Measurements from ENCODE around the gene SRPK2.
"Not testable (repeated sequence)": the region's sequence is repeated elsewhere in the genome, so short reads cannot be mapped to it uniquely, and the experiment has no call there.

SRPK2 gene

DNA sequence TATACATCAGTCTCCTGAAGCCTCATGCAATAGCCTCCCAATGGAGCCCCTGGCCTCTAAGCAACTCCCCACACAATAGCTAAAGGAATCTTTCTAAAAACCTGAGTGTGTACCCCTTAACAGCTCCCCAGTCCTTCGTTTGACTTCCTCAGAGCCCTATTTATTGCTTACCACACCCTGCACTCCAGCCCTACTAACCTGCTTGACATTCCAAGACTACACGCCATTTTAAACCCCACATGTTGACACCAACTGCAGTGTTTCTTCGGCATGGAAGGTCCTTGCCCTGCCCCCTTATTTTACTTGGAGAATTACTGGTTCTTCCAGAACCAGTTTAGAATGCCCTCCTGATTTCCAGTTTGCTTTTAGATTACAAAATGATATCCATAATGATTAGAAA, 10.8 kb downstream of the SRPK2 start:
- DNase-seq (ENCODE audit: low read depth in 2 of 3, low spot score in 1 of 3), result no peak

DNA sequence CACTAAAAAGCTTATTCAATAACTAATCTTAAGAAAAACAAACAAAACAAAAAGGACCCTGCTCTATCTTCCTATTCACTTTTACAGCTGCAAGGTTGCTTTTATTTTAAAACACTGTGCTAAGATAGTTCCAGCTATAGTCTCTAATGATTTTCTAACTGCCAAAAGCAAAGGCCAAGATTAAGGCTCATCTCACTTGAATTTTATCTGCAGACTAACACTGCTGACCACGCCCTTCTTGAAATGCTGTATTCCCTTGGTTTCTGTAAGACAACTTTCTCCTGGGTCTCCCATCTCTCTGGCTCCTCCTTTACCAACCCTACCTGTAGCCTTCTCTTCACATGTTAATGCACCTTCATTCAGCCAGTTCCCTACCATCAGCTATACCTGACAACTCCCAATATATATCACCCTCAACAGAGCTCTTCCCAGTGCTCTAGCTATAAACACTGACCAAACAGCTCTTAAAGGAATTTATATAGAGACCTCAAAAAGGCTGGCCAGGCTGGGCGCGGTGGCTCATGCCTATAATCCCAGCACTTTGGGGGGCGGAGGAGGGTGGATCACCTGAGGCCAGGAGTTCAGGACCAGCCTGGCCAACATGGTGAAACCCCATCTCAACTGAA, 11.7 kb downstream of the SRPK2 start:
- DNase-seq (ENCODE audit: low read depth in 2 of 3, low spot score in 1 of 3), result no peak

- DNase-seq (ENCODE audit: low read depth in 2 of 3, low spot score in 1 of 3), result no peak
Measured at GRCh38 chr7:105369944-105370343, 18.8 kb downstream of the SRPK2 start.

GRCh38 chr7:105367458-105367857, 21.3 kb downstream of the SRPK2 start:
- DNase-seq (ENCODE audit: low read depth in 2 of 3, low spot score in 1 of 3), result no peak

- no peak for DNase-seq (ENCODE audit: low read depth in 2 of 3, low spot score in 1 of 3)
Measured at GRCh38 chr7:105365541-105366534, 22.9 kb downstream of the SRPK2 start.

DNA sequence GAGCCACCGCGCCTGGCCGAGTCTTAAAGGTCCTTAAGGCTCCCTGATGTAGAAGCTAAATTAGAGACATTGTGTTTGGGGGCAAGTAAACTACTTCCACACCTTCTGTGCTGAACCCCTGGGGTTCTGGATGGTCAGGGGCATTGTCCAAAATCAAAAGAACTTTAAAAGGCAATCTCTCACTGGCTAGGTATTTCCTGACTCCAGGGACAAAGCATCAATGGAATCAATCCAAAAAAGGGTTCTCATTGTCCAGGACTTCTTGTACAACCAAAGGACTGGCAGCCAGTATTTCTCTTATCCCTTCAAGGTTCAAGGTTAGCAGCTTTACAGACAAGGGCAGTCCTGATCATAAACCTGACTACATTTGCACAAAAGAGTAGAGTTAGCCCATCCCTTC, 24.0 kb downstream of the SRPK2 start:
- DNase-seq (ENCODE audit: low read depth in 2 of 3, low spot score in 1 of 3), result no peak

DNA sequence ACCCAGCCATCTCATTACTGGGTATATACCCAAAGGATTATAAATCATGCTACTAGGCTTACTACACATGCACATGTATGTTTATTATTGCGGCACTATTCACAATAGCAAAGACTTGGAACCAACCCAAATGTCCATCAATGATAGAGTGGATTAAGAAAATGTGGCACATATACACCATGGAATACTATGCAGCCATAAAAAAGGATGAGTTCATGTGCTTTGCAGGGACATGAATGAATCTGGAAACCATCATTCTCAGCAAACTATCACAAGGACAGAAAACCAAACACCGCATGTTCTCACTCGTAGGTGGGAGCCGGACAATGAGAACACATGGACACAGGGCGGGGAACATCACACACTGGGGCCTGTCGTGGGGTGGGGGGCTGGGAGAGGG, 25.1 kb downstream of the SRPK2 start:
- DNase-seq (ENCODE audit: low read depth in 2 of 3, low spot score in 1 of 3), result not testable (repeated sequence)

DNA sequence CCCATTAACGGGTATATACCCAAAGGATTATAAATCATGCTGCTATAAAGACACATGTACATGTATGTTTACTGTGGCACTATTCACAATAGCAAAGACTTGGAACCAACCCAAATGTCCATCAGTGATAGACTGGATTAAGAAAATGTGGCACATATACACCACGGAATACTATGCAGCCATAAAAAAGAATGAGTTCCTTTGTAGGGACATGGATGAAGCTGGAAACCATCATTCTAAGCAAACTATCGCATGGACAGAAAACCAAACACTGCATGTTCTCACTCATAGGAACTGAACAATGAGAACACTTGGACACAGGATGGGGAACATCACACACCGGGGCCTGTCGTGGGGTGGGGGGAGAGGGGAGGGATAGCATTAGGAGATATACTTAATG, 26.0 kb downstream of the SRPK2 start:
- DNase-seq (ENCODE audit: low read depth in 2 of 3, low spot score in 1 of 3), result not testable (repeated sequence)

GRCh38 chr7:105361995-105362394, 26.7 kb downstream of the SRPK2 start:
- DNase-seq (ENCODE audit: low read depth in 2 of 3, low spot score in 1 of 3), result not testable (repeated sequence)

GRCh38 chr7:105360149-105360548, 28.6 kb downstream of the SRPK2 start:
- not testable (repeated sequence) for DNase-seq (ENCODE audit: low read depth in 2 of 3, low spot score in 1 of 3)

DNA sequence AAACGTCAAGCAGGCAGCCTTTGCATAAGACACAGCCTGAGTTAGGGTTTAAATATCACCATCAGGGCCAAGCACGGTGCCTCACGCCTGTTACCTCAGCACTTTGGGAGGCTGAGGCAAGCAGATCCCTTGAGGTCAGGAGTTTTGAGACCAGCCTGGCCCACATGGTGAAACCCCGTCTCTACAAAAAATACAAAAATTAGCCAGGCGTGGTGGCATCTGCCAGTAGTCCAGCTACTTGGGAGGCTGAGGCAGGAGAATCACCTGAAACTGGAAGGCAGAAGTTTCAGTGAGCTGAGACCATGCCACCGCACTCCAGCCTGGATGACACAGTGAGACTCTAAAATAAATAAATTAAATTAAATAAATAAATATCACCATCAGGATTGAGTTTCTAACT, 33.0 kb downstream of the SRPK2 start:
- DNase-seq (ENCODE audit: low read depth in 2 of 3, low spot score in 1 of 3), result no peak

DNA sequence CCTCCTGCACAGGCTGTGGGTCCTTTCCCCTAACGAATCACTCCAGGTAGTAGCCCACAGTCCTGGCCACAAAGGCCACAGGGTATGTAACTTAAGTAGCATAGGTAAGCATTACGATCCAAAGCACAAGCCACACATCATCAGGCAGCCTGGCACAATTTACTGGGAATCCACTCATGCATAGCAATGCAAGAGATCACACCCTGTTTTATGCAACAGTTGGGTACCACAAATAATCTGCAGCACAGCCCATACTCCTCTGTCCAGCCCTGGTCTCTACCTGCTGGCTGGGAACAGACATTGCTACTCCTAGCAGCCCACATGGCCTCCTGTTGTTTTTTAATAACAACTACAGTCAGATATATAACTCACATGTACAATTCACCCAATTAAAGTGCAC, 34.3 kb downstream of the SRPK2 start:
- DNase-seq (ENCODE audit: low read depth in 2 of 3, low spot score in 1 of 3), result no peak

DNA sequence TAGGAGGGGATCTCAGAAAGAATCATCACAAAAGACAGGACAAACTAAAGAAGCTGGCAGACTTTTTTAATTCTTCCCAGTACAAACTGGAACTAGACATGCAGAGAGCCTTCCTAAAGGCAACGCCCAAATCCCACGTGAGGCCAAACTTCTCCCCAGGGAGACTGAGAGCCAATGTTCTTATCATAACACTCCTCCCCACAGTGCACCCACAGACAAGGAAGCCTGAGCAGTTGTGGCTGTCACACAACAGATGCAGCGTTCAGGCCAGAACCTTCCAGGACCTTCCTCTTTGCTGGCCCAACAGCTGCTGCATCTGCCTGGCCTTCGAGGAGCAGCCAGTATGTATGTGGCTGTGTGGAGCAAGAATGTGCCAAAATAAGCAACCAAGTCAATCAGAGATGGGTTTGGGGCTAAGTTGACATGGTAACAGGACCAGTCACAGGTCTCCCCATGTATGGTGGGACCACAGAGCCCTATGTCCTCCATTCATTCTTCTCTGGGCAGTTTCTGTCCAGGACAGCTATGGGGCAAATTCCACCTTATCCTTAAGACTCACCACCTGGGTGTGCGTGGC, 34.9 kb downstream of the SRPK2 start:
- DNase-seq (ENCODE audit: low read depth in 2 of 3, low spot score in 1 of 3), result no peak

GRCh38 chr7:105352901-105353668, 35.6 kb downstream of the SRPK2 start:
- no peak for DNase-seq (ENCODE audit: low read depth in 2 of 3, low spot score in 1 of 3)

GRCh38 chr7:105352018-105352612, 36.6 kb downstream of the SRPK2 start:
- peak; percentile 26 to 40 (median 29) for DNase-seq (ENCODE audit: low read depth in 2 of 3, low spot score in 1 of 3)

GRCh38 chr7:105350906-105351305, 37.8 kb downstream of the SRPK2 start:
- DNase-seq (ENCODE audit: low read depth in 2 of 3, low spot score in 1 of 3), result no peak

DNA sequence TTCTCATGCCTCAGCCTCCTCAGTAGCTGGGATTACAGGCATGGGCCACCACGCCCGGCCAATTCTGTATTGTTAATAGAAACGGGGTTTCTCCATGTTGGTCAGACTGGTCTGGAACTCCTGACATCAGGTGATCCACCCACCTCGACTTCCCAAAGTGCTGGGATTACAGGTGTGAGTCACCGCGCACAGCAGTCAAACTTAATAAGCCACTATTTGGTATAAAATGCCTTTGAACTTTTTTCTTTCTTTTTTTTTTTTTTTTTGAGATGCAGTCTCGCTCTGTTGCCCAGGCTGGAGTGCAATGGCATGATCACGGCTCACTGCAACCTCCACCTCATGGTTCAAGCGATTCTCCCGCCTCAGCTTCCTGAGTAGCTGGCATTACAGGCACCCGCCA, 40.5 kb downstream of the SRPK2 start:
- DNase-seq (ENCODE audit: low read depth in 2 of 3, low spot score in 1 of 3), result not testable (repeated sequence)

DNA sequence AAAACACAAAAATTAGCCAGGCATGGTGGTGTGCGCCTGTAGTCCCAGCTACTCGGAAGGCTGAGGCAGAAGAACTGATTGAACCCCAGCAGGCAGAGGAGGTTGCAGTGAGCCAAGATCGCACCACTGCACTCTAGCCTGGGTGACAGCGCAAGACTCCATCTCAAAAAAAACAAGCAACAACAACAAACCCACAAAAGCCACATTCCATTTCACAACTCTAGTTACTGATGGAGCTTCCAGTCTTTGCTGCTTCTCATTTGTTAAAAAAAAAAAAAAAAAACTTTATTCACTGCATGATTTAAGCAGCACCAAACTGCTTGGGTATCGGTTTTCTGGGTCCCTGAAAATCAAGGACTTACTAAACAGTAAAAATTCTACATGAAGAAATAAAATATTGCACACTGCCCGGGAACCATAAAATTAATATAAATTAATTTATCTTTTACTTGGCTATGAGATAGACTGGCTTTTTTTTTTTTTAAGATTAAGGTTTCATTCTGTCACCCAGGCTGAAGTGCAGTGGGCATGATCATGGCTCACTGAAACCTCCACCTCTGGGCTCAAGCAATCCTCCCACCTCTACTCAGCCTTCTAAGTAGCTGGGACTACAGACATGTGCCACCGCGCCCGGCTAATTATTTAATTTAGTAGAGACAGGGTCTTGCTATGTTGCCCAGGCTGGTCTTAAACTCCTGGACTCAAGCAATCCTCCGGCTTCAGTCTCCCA, 42.0 kb downstream of the SRPK2 start:
- no peak for DNase-seq (ENCODE audit: low read depth in 2 of 3, low spot score in 1 of 3)

GRCh38 chr7:105346138-105346537, 42.6 kb downstream of the SRPK2 start:
- no peak for DNase-seq (ENCODE audit: low read depth in 2 of 3, low spot score in 1 of 3)

DNA sequence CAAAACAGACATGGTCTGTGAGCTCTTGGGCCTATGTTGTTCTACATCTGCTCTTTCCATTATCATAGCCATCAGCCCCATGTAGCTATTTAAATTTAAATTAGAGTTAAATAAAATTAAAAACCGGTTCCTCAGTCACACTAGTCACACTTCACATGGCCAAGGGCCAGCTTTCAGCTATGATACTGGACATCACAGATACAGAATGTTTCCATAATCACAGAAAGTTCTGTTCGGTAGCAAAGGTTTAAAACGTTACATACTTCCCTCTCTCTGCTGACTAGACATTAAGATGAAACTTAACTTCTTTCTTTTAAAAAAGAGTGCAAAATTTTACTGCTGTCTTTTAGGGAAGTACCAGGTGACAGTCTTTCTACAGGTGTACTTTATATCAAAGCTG, 43.0 kb downstream of the SRPK2 start:
- no peak for DNase-seq (ENCODE audit: low read depth in 2 of 3, low spot score in 1 of 3)

All from stimulated activated CD4-positive, alpha-beta T cell treated with anti-CD3 and anti-CD28 coated beads, Interleukin-12 subunit alpha, Interleukin-12 subunit beta, amount 100 ng/mL, for 48 hours (primary cell).